OCI-LY7 (cell line): Measurements from ENCODE around the gene GATA6. TPM values are rescaled to one million over a fixed set of nuclear protein-coding genes. Genes with fewer than 3 reads are reported as not detected.

Experiments
- BruUV-seq: library from RNA; stranded (reverse); fragments of 400-500 nt; replicated peaks from 2 replicates; lab custom pipeline; 2021; lab: Mats Ljungman, UMichigan
- CTCF ChIA-PET: fragments of 300-600 bp; sonication (Branson Sonifier 250); formaldehyde crosslinking; loops from one replicate; lab custom pipeline; 2022; ENCODE audit warnings: antibody characterized with exemption; ENCODE audit not compliant: unreplicated experiment; lab: Charles Lee
- POLR2A ChIA-PET: fragments of 300-600 bp; sonication (Branson Sonifier 250); formaldehyde crosslinking; loops from one replicate; lab custom pipeline; 2022; ENCODE audit warnings: antibody characterized with exemption; lab: Charles Lee
- DNase-seq: peaks from one replicate; pipeline ENCODE4 v3.0.0-alpha.2; 2015; ENCODE audit warnings: low spot score
- H2AFZ ChIP-seq: fragments of 200-600 bp; sonication (generic), shearing (Covaris generic); 2 replicates; pipeline ENCODE4 v1.6.1; 2014; ENCODE audit warnings: mild to moderate bottlenecking, antibody characterized with exemption, low read length, moderate library complexity
- H3K27ac ChIP-seq: fragments of 200-600 bp; sonication (generic); 2 replicates; pipeline ENCODE4 v1.5.1; 2014; ENCODE audit warnings: mixed run types, low read depth, mild to moderate bottlenecking, moderate library complexity, low read length, inconsistent platforms; ENCODE audit not compliant: poor library complexity, severe bottlenecking
- H3K36me3 ChIP-seq: fragments of 200-600 bp; sonication (generic); 2 replicates; pipeline ENCODE4 v1.6.1; 2014; ENCODE audit warnings: mild to moderate bottlenecking, antibody characterized with exemption, low read length, moderate library complexity, mixed read lengths; ENCODE audit not compliant: insufficient read depth
- H3K4me1 ChIP-seq: fragments of 200-600 bp; sonication (generic); 2 replicates; pipeline ENCODE4 v1.5.1; 2014; ENCODE audit warnings: mild to moderate bottlenecking, low read length; ENCODE audit not compliant: insufficient read depth, poor library complexity, severe bottlenecking
- H3K4me2 ChIP-seq: fragments of 200-600 bp; sonication (generic); 2 replicates; pipeline ENCODE4 v1.6.1; 2014; ENCODE audit warnings: mild to moderate bottlenecking, low read length
- H3K4me3 ChIP-seq: fragments of 200-600 bp; sonication (generic); 2 replicates; pipeline ENCODE4 v1.5.1; 2014; ENCODE audit warnings: mild to moderate bottlenecking, low read depth, low read length; ENCODE audit not compliant: poor library complexity, severe bottlenecking
- H3K79me2 ChIP-seq: fragments of 200-600 bp; sonication (generic); 2 replicates; pipeline ENCODE4 v1.6.1; 2016; ENCODE audit warnings: low read depth, mild to moderate bottlenecking, low read length, moderate library complexity, mixed read lengths; ENCODE audit not compliant: insufficient read depth
- H3K9me2 ChIP-seq: fragments of 200-600 bp; sonication (generic); 2 replicates; pipeline ENCODE4 v1.6.1; 2016; ENCODE audit warnings: mild to moderate bottlenecking, low read length, mixed read lengths; ENCODE audit not compliant: insufficient read depth
- H3K9me3 ChIP-seq: fragments of 200-600 bp; sonication (generic); 2 replicates; pipeline ENCODE4 v1.6.1; 2014; ENCODE audit warnings: mild to moderate bottlenecking, mixed run types, low read length, mixed read lengths
- H4K20me1 ChIP-seq: fragments of 200-600 bp; sonication (generic); 2 replicates; pipeline ENCODE4 v1.6.1; 2014; ENCODE audit warnings: mild to moderate bottlenecking, antibody characterized with exemption, low read length, moderate library complexity, mixed read lengths; ENCODE audit not compliant: insufficient read depth
- CTCF ChIP-seq: fragments of 200-600 bp; sonication (generic); conservative IDR thresholded peaks from 2 replicates; pipeline ENCODE4 v1.5.1; 2014; ENCODE audit warnings: mild to moderate bottlenecking, antibody characterized with exemption, low read length, moderate library complexity, mixed read lengths
- EZH2phosphoT487 ChIP-seq: fragments of 200-600 bp; sonication (generic); IDR thresholded peaks from 2 replicates; pipeline ENCODE4 v1.6.1; 2018; ENCODE audit warnings: low read depth, borderline replicate concordance, mild to moderate bottlenecking, mixed run types, antibody characterized with exemption, low read length, moderate library complexity, mixed read lengths
- intact Hi-C: fragments of 100-400 bp; cut with micrococcal nuclease; formaldehyde crosslinking; loops from one replicate; pipeline ENCODE4 v1.10.0; 2022; ENCODE audit not compliant: unreplicated experiment
- total RNA-seq, 2 experiments: library from RNA; depleted of rRNA in 1 of 2; stranded (reverse); fragments of >200 nt in 1 of 2; shearing (Covaris generic) in 1 of 2; gene quantifications; 2 replicates each; pipeline ENCODE4 v1.2.3, GENCODE V29; 2014 to 2022

The GATA6 gene
- total RNA-seq, 2 experiments from 2014 or later = not detected

DNA sequence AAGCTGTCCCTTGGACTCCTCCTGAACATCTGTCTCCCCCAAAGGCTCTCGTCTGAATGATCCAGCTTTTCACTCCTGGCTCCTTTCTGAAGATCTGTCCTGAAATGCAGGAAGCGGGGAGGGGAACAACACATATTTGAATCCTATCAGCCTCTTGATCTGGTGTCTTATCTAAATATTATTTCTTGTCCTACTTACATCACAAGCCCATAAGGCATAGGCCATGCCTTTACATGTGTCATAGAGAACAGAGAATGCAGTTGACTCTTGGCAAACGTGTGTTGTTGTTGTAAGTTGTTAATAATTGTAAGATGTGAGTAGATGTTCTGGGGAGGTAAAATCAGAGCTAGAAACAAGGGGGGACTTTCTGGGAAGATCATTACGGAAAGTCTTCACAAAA is 57.4 kb downstream of the GATA6 start:
- H4K20me1 ChIP-seq = no peaks in the 10 kb centered on the region
- DNase-seq = no peak
- no peak overlapping the region for H2AFZ ChIP-seq
- H3K9me2 ChIP-seq = no peaks in the 10 kb centered on the region
- ChIA-PET POLR2A (no interaction called here), CTCF (no interaction called here)
- H3K4me1 ChIP-seq = no peaks in the 10 kb centered on the region
- intact Hi-C loops = no loop called here
- H3K36me3 ChIP-seq = no peaks in the 10 kb centered on the region
- H3K4me2 ChIP-seq = no peak overlapping the region
- no peak overlapping the region for H3K27ac ChIP-seq
- H3K4me3 ChIP-seq = no peak overlapping the region
- BruUV-seq = no TSS peak
- H3K79me2 ChIP-seq = no peaks in the 10 kb centered on the region
- TF ChIP-seq EZH2phosphoT487 (no peak), CTCF (no peak)
- no peaks in the 10 kb centered on the region for H3K9me3 ChIP-seq

- intact Hi-C loops = no loop called here
- ChIA-PET CTCF (no interaction called here), POLR2A (no interaction called here)
- no peak overlapping the region for H3K4me3 ChIP-seq
- TF ChIP-seq CTCF (no peak), EZH2phosphoT487 (no peak)
- DNase-seq = no peak
- no peaks in the 10 kb centered on the region for H3K4me1 ChIP-seq
- H3K36me3 ChIP-seq = no peaks in the 10 kb centered on the region
- H3K4me2 ChIP-seq = no peak overlapping the region
- H4K20me1 ChIP-seq = no peaks in the 10 kb centered on the region
- H2AFZ ChIP-seq = no peak overlapping the region
- no TSS peak for BruUV-seq
- H3K9me3 ChIP-seq = no peaks in the 10 kb centered on the region
- no peaks in the 10 kb centered on the region for H3K79me2 ChIP-seq
- H3K27ac ChIP-seq = no peak overlapping the region
- no peaks in the 10 kb centered on the region for H3K9me2 ChIP-seq
Measured at GRCh38 chr18:22228976-22229375, 59.6 kb downstream of the GATA6 start.

GRCh38 chr18:22229456-22230124 is 60.2 kb downstream of the GATA6 start:
- Histone ChIP-seq H3K36me3 (no peaks in the 10 kb centered on the region), H4K20me1 (no peaks in the 10 kb centered on the region), H3K4me1 (no peaks in the 10 kb centered on the region), H3K79me2 (no peaks in the 10 kb centered on the region), H3K4me3 (no peak overlapping the region), H3K4me2 (no peak overlapping the region), H2AFZ (no peak overlapping the region), H3K9me2 (no peaks in the 10 kb centered on the region), H3K9me3 (no peaks in the 10 kb centered on the region), H3K27ac (no peak overlapping the region)
- DNase-seq = no peak
- ChIA-PET CTCF (no interaction called here), POLR2A (no interaction called here)
- intact Hi-C loops = no loop called here
- no TSS peak for BruUV-seq
- TF ChIP-seq CTCF = no peak
- no peak for TF ChIP-seq EZH2phosphoT487
